HG03342 (cell line): Measurements from ENCODE around the gene PDE4D.
"Not testable (repeated sequence)": the region's sequence is repeated elsewhere in the genome, so short reads cannot be mapped to it uniquely, and the experiment has no call there.

Experiments used
- ATAC-seq: cut with Tn5 transposase; IDR thresholded peaks from one replicate; pipeline ENCODE4 v1.9.1; 2021; ENCODE audit warnings: mild to moderate bottlenecking, moderate library complexity; ENCODE audit not compliant: unreplicated experiment

Gene PDE4D

DNA sequence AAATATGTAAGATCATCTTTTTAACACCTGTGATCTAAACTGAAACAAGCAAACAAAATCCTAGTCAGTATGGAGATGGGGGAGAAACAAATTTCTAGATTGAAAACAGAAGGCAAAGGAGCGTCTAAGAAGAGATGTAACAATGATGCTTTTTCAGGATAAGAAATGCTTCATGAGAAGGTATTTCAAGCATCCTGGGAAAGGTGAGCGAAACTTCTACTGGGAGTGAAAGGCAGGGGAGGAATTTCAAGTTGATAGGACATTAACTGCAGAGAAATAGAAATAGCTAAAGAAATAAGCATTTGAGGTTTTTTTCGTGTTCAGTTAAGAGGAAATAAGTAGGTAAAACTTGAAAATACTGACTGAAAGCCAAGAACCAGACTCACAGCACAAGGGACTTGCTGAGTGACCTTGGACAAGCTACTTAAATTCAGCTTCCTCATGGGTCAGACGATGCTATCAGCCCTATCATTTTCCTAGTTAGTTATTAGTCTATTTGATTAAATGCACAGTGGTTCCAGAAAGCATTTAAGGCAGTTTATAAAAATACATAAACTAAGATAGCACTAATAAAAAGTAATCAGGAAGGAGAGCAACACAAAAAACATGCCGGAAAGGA is 406.3 kb downstream of the PDE4D start:
- ATAC-seq: no peak

DNA sequence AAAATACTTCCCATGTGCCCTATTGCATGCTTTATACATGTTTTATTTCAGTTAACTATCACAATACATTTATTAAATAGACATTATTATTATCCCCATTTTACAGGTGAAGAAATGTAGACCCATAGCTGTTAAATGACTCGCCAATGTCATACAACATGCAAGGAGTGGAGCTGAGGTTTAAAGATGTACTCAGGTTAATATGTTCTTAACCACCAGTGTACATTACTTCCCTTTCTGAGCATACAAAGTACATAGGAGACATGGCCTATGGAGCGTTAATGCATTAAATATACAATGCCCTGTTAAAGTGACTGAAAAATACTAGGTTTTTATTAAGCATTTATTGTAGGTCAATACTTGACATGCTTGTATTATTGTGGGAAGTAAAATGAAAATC is 407.0 kb downstream of the PDE4D start:
- ATAC-seq: no peak

GRCh38 chr5:59485629-59486439 is 407.7 kb downstream of the PDE4D start:
- ATAC-seq: no peak

GRCh38 chr5:59485107-59485506 is 408.4 kb downstream of the PDE4D start:
- ATAC-seq: no peak

- no peak for ATAC-seq
Observed at GRCh38 chr5:59484618-59485017, 408.9 kb downstream of the PDE4D start.

GRCh38 chr5:59483971-59484472 is 409.5 kb downstream of the PDE4D start:
- ATAC-seq: no peak

DNA sequence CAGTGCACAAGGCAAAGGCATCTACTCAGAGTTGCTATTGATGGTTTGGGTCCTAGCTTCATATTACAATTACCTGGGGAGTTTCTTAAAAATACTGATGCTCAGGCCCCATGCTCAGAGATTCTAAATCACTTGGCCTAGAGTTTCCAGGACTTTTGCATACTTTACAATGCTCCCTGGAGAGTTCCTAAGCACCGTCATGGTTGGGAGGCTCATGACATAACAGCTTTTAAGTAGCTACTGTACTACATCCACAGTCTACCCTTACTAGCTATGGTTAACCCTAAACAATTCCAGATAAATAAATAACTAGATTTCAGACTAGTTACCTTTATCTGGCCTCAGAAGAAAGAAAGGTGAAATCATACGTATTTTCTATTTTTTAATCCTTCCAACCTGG is 414.4 kb downstream of the PDE4D start:
- ATAC-seq: no peak

GRCh38 chr5:59474324-59474723 is 419.2 kb downstream of the PDE4D start:
- no peak for ATAC-seq

DNA sequence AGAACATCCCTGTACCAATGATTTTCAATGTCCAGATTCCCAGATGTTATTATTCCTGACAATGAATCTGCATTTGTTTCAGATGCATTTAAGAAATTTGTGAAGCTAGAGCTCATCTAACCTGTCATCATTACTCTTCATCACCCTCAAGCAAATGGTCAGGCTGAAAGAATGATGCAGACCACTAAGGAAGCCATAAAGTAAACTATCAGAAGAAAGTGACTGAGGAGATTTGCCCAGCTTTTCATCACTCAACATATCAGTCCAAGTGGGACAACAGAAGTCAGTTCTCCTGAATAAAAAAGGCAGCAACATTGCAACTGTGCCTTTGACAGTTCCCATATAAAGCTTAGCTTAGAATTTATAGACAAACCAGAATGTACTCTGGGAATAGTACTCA is 419.9 kb downstream of the PDE4D start:
- ATAC-seq: no peak

DNA sequence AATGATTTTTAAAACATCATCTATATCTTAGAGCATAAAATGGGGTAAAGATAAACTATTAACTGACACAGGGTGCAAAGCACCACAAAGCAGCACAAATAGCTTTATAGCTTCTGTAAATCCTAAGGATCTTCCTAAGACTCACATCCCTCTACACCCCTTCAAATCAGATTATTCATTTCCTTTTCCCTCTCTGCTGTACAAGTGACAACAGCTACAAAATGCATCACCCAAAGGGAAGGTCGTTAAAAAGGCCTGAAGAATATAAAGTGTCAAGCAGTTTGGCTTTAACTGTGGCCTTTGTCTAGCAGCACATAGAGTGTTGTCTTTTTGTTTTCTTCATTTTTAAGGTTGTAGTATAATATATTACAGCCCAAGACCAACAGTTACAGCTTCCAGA is 422.1 kb downstream of the PDE4D start:
- ATAC-seq: no peak

GRCh38 chr5:59467969-59468368 is 425.6 kb downstream of the PDE4D start:
- ATAC-seq: no peak

- ATAC-seq: no peak
Observed at GRCh38 chr5:59466271-59466670, 427.3 kb downstream of the PDE4D start.

DNA sequence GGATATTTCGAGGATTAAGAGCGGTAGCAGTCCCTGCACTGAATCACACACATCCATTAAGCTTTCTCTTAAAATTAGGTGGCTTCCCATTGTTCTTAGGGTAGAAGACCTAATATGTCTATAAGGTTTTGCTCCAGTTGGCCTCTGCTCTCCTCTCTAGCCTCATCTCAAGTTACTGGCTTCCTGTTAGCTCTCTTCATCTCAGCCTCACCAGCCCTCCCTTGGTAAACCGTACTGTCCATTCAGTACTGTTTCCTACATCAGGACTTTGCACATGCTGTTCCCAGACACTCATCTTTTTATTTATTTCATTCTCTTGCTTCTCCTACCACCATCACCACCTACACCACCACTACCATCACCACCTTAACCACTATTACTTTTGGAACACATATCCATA is 428.6 kb downstream of the PDE4D start:
- ATAC-seq: no peak

GRCh38 chr5:59463618-59464166 is 429.8 kb downstream of the PDE4D start:
- ATAC-seq: not testable (repeated sequence)

- no peak for ATAC-seq
Observed at GRCh38 chr5:59462956-59463355, 430.6 kb downstream of the PDE4D start.

DNA sequence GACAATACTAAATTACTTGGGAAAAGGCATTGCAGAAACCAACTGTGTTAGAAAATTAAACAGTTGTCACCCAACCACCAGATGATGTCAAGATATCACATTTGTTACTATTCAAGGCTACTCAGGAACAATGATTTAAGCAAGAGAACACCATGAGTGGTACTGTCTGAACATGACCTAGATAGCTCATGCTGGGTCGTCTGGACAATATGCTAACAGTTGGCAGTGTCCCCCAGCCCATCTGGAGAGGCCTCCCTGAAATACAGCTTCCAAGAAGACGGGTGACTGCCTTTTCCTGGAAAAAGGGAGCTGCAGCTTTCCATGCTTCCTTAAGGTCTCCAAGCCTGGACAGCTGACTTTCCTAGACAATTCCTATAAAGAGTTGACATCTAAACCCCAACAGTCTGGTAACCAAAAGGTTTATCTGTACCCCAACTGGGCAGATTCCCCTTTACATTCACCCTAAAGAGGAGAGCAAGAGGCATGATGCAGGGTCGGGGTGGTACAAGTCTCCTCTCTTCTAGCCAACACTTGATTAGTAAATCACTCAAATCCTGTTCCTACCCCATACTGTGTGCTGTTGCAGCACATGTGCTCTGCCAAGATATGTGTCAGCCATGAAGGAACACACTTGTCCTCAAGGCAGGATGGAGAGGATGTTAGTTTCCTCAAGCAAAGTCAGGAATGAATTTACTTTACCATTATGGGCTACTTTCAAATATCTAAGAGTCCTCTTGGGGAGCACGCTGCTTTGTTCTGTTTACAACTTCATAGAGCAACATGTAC is 433.0 kb downstream of the PDE4D start:
- ATAC-seq: no peak

DNA sequence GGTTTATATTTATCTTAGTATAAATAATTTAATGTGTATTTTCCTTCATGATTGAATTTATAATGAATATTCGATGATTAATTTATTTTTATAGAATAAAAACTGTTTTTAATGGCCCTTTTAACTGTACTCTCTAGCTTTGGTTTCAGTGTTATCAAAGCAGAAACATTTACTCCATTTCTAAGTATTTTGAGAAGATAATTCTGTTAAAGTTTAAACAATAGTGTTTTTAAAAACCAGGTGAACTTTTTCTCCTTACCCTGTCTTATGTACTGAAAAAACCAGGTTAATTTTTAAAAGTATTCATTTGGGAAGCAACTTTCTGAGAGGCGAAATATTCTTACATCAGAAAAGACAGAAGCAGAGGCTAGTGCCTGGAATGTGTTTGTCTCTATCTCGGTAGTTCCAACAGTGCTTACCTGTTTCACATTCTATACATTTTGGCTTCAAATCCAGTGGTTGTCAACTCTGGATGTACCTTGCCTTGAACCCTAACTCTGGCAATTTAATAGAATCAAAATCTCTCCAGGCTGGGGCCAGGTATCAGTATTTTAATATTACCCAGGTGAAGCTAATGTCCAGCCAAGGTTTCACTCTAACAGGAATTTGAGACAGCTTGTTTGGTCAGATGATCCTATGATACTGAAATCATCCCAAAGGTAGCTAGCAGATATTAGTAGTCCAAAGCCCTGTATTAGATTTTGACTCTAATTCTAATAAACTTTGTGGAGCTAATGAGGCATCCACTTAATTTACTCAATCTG is 434.4 kb downstream of the PDE4D start:
- ATAC-seq: no peak

DNA sequence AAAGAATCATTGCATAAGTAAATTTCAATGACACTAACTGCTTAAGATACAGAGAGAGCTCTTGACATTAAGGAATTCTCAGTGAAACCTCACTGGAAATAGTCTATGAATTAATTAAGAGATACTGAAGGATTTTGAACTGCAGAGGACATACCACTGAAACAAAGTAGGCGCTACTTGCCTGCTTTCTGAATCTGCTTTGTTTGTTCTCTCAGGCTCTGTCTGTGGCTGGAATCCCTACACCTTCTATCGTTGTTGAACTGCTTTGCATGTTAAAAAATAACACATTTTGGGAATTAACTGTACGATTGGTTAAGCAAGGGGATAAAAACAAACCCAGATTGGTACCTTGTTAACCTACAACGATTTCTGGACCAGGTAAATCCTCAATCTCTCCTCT is 435.2 kb downstream of the PDE4D start:
- ATAC-seq: no peak

GRCh38 chr5:59449905-59450644 is 443.5 kb downstream of the PDE4D start:
- no peak for ATAC-seq

GRCh38 chr5:59446356-59446755 is 447.2 kb downstream of the PDE4D start:
- no peak for ATAC-seq
